HCT116 (cell line): ENCODE results near the gene CPSF4L. TPM values are rescaled to one million over a fixed set of nuclear protein-coding genes. Genes with fewer than 3 reads are reported as not detected.

ENCODE experiments used
- ATAC-seq: fragments of 200-7000 bp; cut with Tn5 transposase; 2 replicates; pipeline ENCODE4 v1.9.1; 2020; ENCODE audit warnings: mild to moderate bottlenecking, moderate library complexity
- BruUV-seq: library from RNA; stranded (reverse); fragments of 400-500 nt; replicated peaks from 2 replicates; lab custom pipeline; 2021; lab: Mats Ljungman, UMichigan
- CTCF ChIA-PET: fragments of 300-600 bp; sonication (Branson Sonifier 250); formaldehyde crosslinking; loops from one replicate; lab custom pipeline; 2021; ENCODE audit warnings: antibody characterized with exemption; lab: Charles Lee
- POLR2A ChIA-PET: fragments of 300-600, 350-600 bp; sonication (Branson Sonifier 250); formaldehyde crosslinking; loops from one replicate; lab custom pipeline; 2021; ENCODE audit warnings: antibody characterized with exemption; lab: Charles Lee
- RAD21 ChIA-PET, 2 experiments: fragments of 300-600 bp; sonication (Branson Sonifier 250); formaldehyde crosslinking; loops; one replicate each; lab custom pipeline; 2023; ENCODE audit warnings: low total read pairs in 2 of 2; ENCODE audit not compliant: uncharacterized antibody in 2 of 2, unreplicated experiment in 2 of 2, low non-redundant PET in 1 of 2; lab: Charles Lee
- DNase-seq: peaks from one replicate; pipeline ENCODE4 v3.0.0-alpha.2; 2010; ENCODE audit warnings: low read depth, low spot score
- H2AFZ ChIP-seq: fragments of 200-600 bp; shearing (Covaris generic), sonication (generic); 2 replicates; pipeline ENCODE4 v1.6.1; 2017; ENCODE audit warnings: low read depth, mixed run types, mixed read lengths, antibody characterized with exemption, low read length; ENCODE audit not compliant: poor library complexity, severe bottlenecking
- H3K27ac ChIP-seq: 2 replicates; pipeline ENCODE4 v1.5.1; 2012; ENCODE audit warnings: low read depth, low read length
- H3K27me3 ChIP-seq: fragments of 200-600 bp; sonication (generic); 2 replicates; pipeline ENCODE4 v1.6.1; 2016; ENCODE audit warnings: mixed run types, low read length, mixed read lengths; ENCODE audit not compliant: insufficient read depth
- H3K36me3 ChIP-seq, 2 experiments: fragments of 200-500 bp in 1 of 2; fragments of 200-600 bp in 1 of 2; sonication (Bioruptor generic) in 1 of 2; sonication (generic) in 1 of 2; 2 replicates each; pipeline versions ENCODE4 v1.5.1 to v1.6.1; 2014 to 2016; ENCODE audit warnings: low read length in 2 of 2, inconsistent platforms in 1 of 2, mixed read lengths in 1 of 2, mixed run types in 1 of 2; ENCODE audit not compliant: insufficient read depth in 2 of 2, control insufficient read depth in 1 of 2
- H3K4me1 ChIP-seq, 2 experiments: fragments of 200-600 bp in 1 of 2; sonication (generic) in 1 of 2; 2 replicates each; pipeline versions ENCODE4 v1.5.1 to v1.6.1; 2012 to 2017; ENCODE audit warnings: low read length in 2 of 2, inconsistent platforms in 1 of 2, mild to moderate bottlenecking in 1 of 2, mixed read lengths in 1 of 2, mixed run types in 1 of 2, moderate library complexity in 1 of 2; ENCODE audit not compliant: insufficient read depth in 2 of 2, control insufficient read depth in 1 of 2
- H3K4me2 ChIP-seq: fragments of 200-600 bp; sonication (generic); 2 replicates; pipeline ENCODE4 v1.6.1; 2017; ENCODE audit warnings: mixed run types, low read length, mixed read lengths
- H3K4me3 ChIP-seq, 2 experiments: fragments of 200-600 bp in 1 of 2; sonication (generic) in 1 of 2; replicated peaks in 1 of 2; 2 replicates each; pipeline ENCODE4 v1.5.1; 2011 to 2016; ENCODE audit warnings: low read length in 2 of 2, control low read depth in 1 of 2, low read depth in 1 of 2, mild to moderate bottlenecking in 1 of 2, mixed read lengths in 1 of 2, mixed run types in 1 of 2
- H3K79me2 ChIP-seq: fragments of 200-600 bp; sonication (generic); 2 replicates; pipeline ENCODE4 v1.6.1; 2017; ENCODE audit warnings: mild to moderate bottlenecking, mixed run types, low read length, moderate library complexity, mixed read lengths; ENCODE audit not compliant: insufficient read depth
- H3K9ac ChIP-seq: fragments of 200-600 bp; sonication (generic); 2 replicates; pipeline ENCODE4 v1.6.1; 2016; ENCODE audit warnings: low read length, mixed read lengths
- H3K9me2 ChIP-seq: fragments of 200-600 bp; sonication (generic), shearing (Covaris generic); 2 replicates; pipeline ENCODE4 v1.6.1; 2017; ENCODE audit warnings: mixed run types, mild to moderate bottlenecking, moderate library complexity; ENCODE audit not compliant: insufficient read depth
- H3K9me3 ChIP-seq, 2 experiments: fragments of 200-500 bp in 1 of 2; fragments of 200-600 bp in 1 of 2; sonication (Bioruptor generic) in 1 of 2; sonication (generic) in 1 of 2; 2 replicates each; pipeline ENCODE4 v1.6.1; 2014 to 2017; ENCODE audit warnings: low read length in 2 of 2, mixed read lengths in 2 of 2, inconsistent platforms in 1 of 2, low read depth in 1 of 2, mild to moderate bottlenecking in 1 of 2, mixed run types in 1 of 2, moderate library complexity in 1 of 2; ENCODE audit not compliant: control insufficient read depth in 1 of 2, insufficient read depth in 1 of 2
- H4K20me1 ChIP-seq: fragments of 200-600 bp; sonication (generic), shearing (Covaris generic); 2 replicates; pipeline ENCODE4 v1.6.1; 2017; ENCODE audit warnings: mixed run types, mild to moderate bottlenecking, moderate library complexity; ENCODE audit not compliant: insufficient read depth
- CEBPB ChIP-seq: IDR thresholded peaks from 2 replicates; pipeline ENCODE4 v1.6.1; 2012; ENCODE audit warnings: low read depth
- EGR1 ChIP-seq: IDR thresholded peaks from 2 replicates; pipeline ENCODE4 v1.6.1; 2012; ENCODE audit warnings: low read depth
- EZH2 ChIP-seq: fragments of 200-600 bp; sonication (generic); IDR thresholded peaks from 2 replicates; pipeline ENCODE4 v1.6.1; 2017; ENCODE audit warnings: antibody characterized with exemption, mixed run types
- EZH2phosphoT487 ChIP-seq: fragments of 200-600 bp; IDR thresholded peaks from 2 replicates; pipeline ENCODE4 v1.6.1; 2018; ENCODE audit warnings: antibody characterized with exemption, borderline replicate concordance
- FOSL1 ChIP-seq: IDR thresholded peaks from 2 replicates; pipeline ENCODE4 v1.6.1; 2012; ENCODE audit warnings: low read depth
- JUND ChIP-seq: IDR thresholded peaks from 2 replicates; pipeline ENCODE4 v1.6.1; 2012
- POLR2A ChIP-seq: IDR thresholded peaks from 2 replicates; pipeline ENCODE4 v1.7.0; 2011; ENCODE audit warnings: borderline replicate concordance; ENCODE audit not compliant: insufficient read depth, insufficient read length; ENCODE audit errors: extremely low read depth
- RAD21 ChIP-seq: IDR thresholded peaks from 2 replicates; pipeline ENCODE4 v1.6.1; 2012; ENCODE audit warnings: low read depth, mild to moderate bottlenecking
- REST ChIP-seq: IDR thresholded peaks from 2 replicates; pipeline ENCODE4 v1.6.1; 2012; ENCODE audit warnings: low read depth
- SIN3A ChIP-seq: IDR thresholded peaks from 2 replicates; pipeline ENCODE4 v1.6.1; 2012; ENCODE audit warnings: low read depth
- SP1 ChIP-seq: IDR thresholded peaks from 2 replicates; pipeline ENCODE4 v1.6.1; 2012; ENCODE audit warnings: low read depth
- SRF ChIP-seq: IDR thresholded peaks from 2 replicates; pipeline ENCODE4 v1.6.1; 2012; ENCODE audit warnings: low read depth
- TCF7L2 ChIP-seq: IDR thresholded peaks from 2 replicates; pipeline ENCODE4 v1.7.0; 2011; ENCODE audit warnings: borderline replicate concordance, inconsistent platforms; ENCODE audit not compliant: insufficient read depth, insufficient read length; ENCODE audit errors: extremely low read depth
- YY1 ChIP-seq: IDR thresholded peaks from 2 replicates; pipeline ENCODE4 v1.6.1; 2011; ENCODE audit warnings: low read length, low read depth, moderate library complexity, mild to moderate bottlenecking; ENCODE audit not compliant: insufficient replicate concordance; ENCODE audit errors: extremely low read depth
- ZBTB33 ChIP-seq: IDR thresholded peaks from 2 replicates; pipeline ENCODE4 v1.6.1; 2011; ENCODE audit warnings: mild to moderate bottlenecking, low read length, moderate library complexity; ENCODE audit not compliant: insufficient replicate concordance; ENCODE audit errors: extremely low read depth
- ZFX ChIP-seq: fragments of 450-650 bp; IDR thresholded peaks from 2 replicates; pipeline ENCODE4 v1.6.1; 2017
- ZNF274 ChIP-seq: fragments of 200-500 bp; sonication (Bioruptor generic); IDR thresholded peaks from 2 replicates; pipeline ENCODE4 v1.6.1; 2014; ENCODE audit warnings: mild to moderate bottlenecking, low read depth, low read length, inconsistent platforms
- intact Hi-C: fragments of 100-400 bp; cut with micrococcal nuclease; formaldehyde crosslinking; loops from 2 replicates; pipeline ENCODE4 v1.10.0; 2022
- total RNA-seq: library from RNA; stranded (reverse); gene quantifications from one replicate; pipeline ENCODE4 v1.2.1, GENCODE V29; 2021; ENCODE audit not compliant: unreplicated experiment
- TF ChIP-seq, protein P1 (sequence below), 3 experiments: fragments of 200-600 bp in 1 of 3; sonication (generic) in 1 of 3; IDR thresholded peaks in 2 of 3; conservative IDR thresholded peaks in 1 of 3; 2 replicates each; pipeline ENCODE4 v1.5.1; 2012 to 2017; ENCODE audit warnings: low read depth in 2 of 3, low read length in 2 of 3, antibody characterized with exemption in 1 of 3, borderline replicate concordance in 1 of 3, control low read depth in 1 of 3, mild to moderate bottlenecking in 1 of 3, mixed read lengths in 1 of 3, mixed run types in 1 of 3, moderate library complexity in 1 of 3; ENCODE audit not compliant: insufficient read depth in 1 of 3
- TF ChIP-seq, protein P2 (sequence below): IDR thresholded peaks from 2 replicates; pipeline ENCODE4 v1.6.1; 2012

Gene CPSF4L
- total RNA-seq, 1 experiment from 2014 or later: not detected

DNA sequence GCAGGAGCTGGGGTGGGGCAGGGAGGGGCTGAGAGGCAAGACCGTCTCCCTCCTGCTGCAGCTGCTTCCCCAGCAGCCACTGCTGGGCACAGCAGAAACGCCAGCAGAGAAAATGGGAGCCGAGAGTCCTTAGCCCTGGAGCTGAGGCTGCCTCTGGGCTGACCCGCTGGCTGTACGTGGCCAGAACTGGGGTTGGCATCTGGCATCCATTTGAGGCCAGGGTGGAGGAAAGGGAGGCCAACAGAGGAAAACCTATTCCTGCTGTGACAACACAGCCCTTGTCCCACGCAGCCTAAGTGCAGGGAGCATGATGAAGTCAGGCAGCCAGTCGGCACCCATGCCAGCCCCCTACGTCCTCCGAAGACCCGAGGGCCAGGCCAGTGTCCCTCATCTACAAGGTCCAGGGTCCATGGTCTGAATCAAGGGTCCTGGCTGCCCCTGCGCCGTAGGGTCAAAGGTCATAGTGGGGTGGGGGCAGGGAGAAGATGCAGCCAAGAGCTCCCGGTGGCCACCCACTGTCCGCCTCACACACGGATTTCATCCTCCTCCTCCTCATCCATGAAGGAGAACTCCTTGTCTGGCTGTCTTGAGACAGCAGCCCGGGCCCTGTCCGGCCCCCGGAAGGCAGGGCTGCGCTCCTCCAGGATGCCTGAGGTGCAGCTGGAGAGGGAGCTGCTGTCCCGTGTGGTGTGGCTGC is 23.4 kb upstream of the CPSF4L start:
- no peaks in the 10 kb centered on the region for H4K20me1 ChIP-seq
- 0 out of 2 replicates have a peak, but pooled peaks have one; percentile 10 for ATAC-seq
- no peak overlapping the region for H3K4me2 ChIP-seq
- RAD21 ChIA-PET: no interaction called here
- intact Hi-C loops: no loop called here
- peaks cover 37% of the 10 kb centered on the region for H3K79me2 ChIP-seq
- H2AFZ ChIP-seq: no peak overlapping the region
- POLR2A ChIA-PET: no interaction called here
- H3K9me3 ChIP-seq: no peaks in the 10 kb centered on the region
- H3K4me1 ChIP-seq: peaks cover 30 to 36% of the 10 kb centered on the region in 2 experiments
- DNase-seq: no peak
- no TSS peak for BruUV-seq
- H3K4me3 ChIP-seq: no peak overlapping the region
- no peak overlapping the region for H3K9ac ChIP-seq
- no peaks in the 10 kb centered on the region for H3K9me2 ChIP-seq
- no peaks in the 10 kb centered on the region for H3K27me3 ChIP-seq
- H3K27ac ChIP-seq: no peak overlapping the region
- peaks cover 8 to 28% of the 10 kb centered on the region in 2 experiments; a peak in 3 of 4 replicates for H3K36me3 ChIP-seq
- CTCF ChIA-PET: no interaction called here
- TF ChIP-seq REST: no peak
- no peak for TF ChIP-seq SIN3A
- TF ChIP-seq EZH2phosphoT487: no peak
- no peak for TF ChIP-seq EGR1
- no peak for TF ChIP-seq JUND
- TF ChIP-seq ZBTB33: no peak
- no peak for TF ChIP-seq SP1
- TF ChIP-seq POLR2A: no peak
- TF ChIP-seq TCF7L2: no peak
- TF ChIP-seq CEBPB: no peak
- no peak for TF ChIP-seq YY1
- no peak for TF ChIP-seq FOSL1
- no peak for TF ChIP-seq ZFX
- TF ChIP-seq ZNF274: no peak
- TF ChIP-seq, protein P1, sequence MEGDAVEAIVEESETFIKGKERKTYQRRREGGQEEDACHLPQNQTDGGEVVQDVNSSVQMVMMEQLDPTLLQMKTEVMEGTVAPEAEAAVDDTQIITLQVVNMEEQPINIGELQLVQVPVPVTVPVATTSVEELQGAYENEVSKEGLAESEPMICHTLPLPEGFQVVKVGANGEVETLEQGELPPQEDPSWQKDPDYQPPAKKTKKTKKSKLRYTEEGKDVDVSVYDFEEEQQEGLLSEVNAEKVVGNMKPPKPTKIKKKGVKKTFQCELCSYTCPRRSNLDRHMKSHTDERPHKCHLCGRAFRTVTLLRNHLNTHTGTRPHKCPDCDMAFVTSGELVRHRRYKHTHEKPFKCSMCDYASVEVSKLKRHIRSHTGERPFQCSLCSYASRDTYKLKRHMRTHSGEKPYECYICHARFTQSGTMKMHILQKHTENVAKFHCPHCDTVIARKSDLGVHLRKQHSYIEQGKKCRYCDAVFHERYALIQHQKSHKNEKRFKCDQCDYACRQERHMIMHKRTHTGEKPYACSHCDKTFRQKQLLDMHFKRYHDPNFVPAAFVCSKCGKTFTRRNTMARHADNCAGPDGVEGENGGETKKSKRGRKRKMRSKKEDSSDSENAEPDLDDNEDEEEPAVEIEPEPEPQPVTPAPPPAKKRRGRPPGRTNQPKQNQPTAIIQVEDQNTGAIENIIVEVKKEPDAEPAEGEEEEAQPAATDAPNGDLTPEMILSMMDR (IDR thresholded peaks at IDR 0.05 in 2 of 3, conservative IDR thresholded peaks at IDR 0.05 in 1 of 3; ENCODE audit: borderline replicate concordance in 1 of 3, insufficient read depth in 1 of 3, low read depth in 2 of 3, low read length in 2 of 3): no peak
- no peak for TF ChIP-seq EZH2
- TF ChIP-seq SRF: no peak
- TF ChIP-seq RAD21: no peak
- TF ChIP-seq, protein P2, sequence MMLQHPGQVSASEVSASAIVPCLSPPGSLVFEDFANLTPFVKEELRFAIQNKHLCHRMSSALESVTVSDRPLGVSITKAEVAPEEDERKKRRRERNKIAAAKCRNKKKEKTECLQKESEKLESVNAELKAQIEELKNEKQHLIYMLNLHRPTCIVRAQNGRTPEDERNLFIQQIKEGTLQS: no peak
